Measurements from ENCODE around the gene CHST13.

Gene CHST13

GRCh38 chr3:126525091-126525852 lies 1.3 kb downstream of the CHST13 start:
- Mint-ChIP-seq H3K4me3 (peak overlapping the region; percentile 53 to 75 (median 66)), H3K9me3 (no peaks in the 10 kb centered on the region), H3K27ac (no peak overlapping the region), H3K27me3 (ENCODE audit: low read depth) (peaks cover 50% of the 10 kb centered on the region), H3K36me3 (ENCODE audit: low read depth) (no peaks in the 10 kb centered on the region), H3K4me1 (no peaks in the 10 kb centered on the region)
- no peak for TF ChIP-seq CTCF (IDR thresholded peaks at IDR 0.05; ENCODE audit: unreplicated experiment in 3 of 3)

GRCh38 chr3:126525853-126526667 lies 2.1 kb downstream of the CHST13 start:
- TF ChIP-seq CTCF (IDR thresholded peaks at IDR 0.05; ENCODE audit: unreplicated experiment in 3 of 3): no peak
- Mint-ChIP-seq H3K27ac (no peak overlapping the region), H3K4me3 (peak overlapping the region; percentile 35 to 59 (median 41)), H3K4me1 (no peaks in the 10 kb centered on the region), H3K9me3 (no peaks in the 10 kb centered on the region), H3K27me3 (ENCODE audit: low read depth) (peaks cover 44% of the 10 kb centered on the region), H3K36me3 (ENCODE audit: low read depth) (no peaks in the 10 kb centered on the region)

- Mint-ChIP-seq H3K9me3 (no peaks in the 10 kb centered on the region), H3K36me3 (ENCODE audit: low read depth) (no peaks in the 10 kb centered on the region), H3K4me1 (no peaks in the 10 kb centered on the region), H3K27ac (no peak overlapping the region), H3K4me3 (no peak overlapping the region), H3K27me3 (ENCODE audit: low read depth) (peaks cover 42% of the 10 kb centered on the region)
- no peak for TF ChIP-seq CTCF (IDR thresholded peaks at IDR 0.05; ENCODE audit: unreplicated experiment in 3 of 3)
Measured at GRCh38 chr3:126526668-126527005, 2.7 kb downstream of the CHST13 start.

- Mint-ChIP-seq H3K4me1 (no peaks in the 10 kb centered on the region), H3K4me3 (no peak overlapping the region), H3K36me3 (ENCODE audit: low read depth) (no peaks in the 10 kb centered on the region), H3K27ac (no peak overlapping the region), H3K9me3 (no peaks in the 10 kb centered on the region), H3K27me3 (ENCODE audit: low read depth) (peaks cover 45% of the 10 kb centered on the region)
- no peak for TF ChIP-seq CTCF (IDR thresholded peaks at IDR 0.05; ENCODE audit: unreplicated experiment in 3 of 3)
Measured at GRCh38 chr3:126527006-126527405, 3.1 kb downstream of the CHST13 start.

- Mint-ChIP-seq H3K27me3 (ENCODE audit: low read depth) (peaks cover 45% of the 10 kb centered on the region), H3K27ac (peak overlapping the region in 2 of 3 experiments; percentile 55 to 57), H3K4me1 (no peaks in the 10 kb centered on the region), H3K4me3 (no peak overlapping the region), H3K36me3 (ENCODE audit: low read depth) (no peaks in the 10 kb centered on the region), H3K9me3 (no peaks in the 10 kb centered on the region)
- no peak for TF ChIP-seq CTCF (IDR thresholded peaks at IDR 0.05; ENCODE audit: unreplicated experiment in 3 of 3)
Measured at GRCh38 chr3:126527455-126528211, 3.7 kb downstream of the CHST13 start.
